ENCODE results near the gene ALS2CL.

DNA sequence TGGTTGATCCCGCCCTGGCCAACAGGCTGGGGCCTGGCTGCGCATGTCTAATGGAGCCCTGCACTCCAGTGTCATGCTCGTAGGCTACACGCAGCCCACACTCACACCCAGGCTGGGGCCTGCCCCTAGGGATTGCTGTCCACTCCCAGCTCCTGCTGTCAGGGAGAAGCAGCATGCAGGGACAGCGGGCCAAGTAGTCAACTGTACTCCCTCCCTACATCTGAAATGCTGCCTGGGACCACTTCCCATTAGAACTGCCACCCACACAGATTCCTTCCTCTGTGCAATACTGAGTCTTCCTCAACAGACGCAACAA is 16.1 kb downstream of the ALS2CL start:
- TF ChIP-seq, protein P1, sequence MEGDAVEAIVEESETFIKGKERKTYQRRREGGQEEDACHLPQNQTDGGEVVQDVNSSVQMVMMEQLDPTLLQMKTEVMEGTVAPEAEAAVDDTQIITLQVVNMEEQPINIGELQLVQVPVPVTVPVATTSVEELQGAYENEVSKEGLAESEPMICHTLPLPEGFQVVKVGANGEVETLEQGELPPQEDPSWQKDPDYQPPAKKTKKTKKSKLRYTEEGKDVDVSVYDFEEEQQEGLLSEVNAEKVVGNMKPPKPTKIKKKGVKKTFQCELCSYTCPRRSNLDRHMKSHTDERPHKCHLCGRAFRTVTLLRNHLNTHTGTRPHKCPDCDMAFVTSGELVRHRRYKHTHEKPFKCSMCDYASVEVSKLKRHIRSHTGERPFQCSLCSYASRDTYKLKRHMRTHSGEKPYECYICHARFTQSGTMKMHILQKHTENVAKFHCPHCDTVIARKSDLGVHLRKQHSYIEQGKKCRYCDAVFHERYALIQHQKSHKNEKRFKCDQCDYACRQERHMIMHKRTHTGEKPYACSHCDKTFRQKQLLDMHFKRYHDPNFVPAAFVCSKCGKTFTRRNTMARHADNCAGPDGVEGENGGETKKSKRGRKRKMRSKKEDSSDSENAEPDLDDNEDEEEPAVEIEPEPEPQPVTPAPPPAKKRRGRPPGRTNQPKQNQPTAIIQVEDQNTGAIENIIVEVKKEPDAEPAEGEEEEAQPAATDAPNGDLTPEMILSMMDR (IDR thresholded peaks at IDR 0.05): no peak
- no peak for TF ChIP-seq POLR2A (IDR thresholded peaks at IDR 0.05)
